HG03354 (cell line): ENCODE results near the gene ERBB2.
"Not testable (repeated sequence)": the region's sequence is repeated elsewhere in the genome, so short reads cannot be mapped to it uniquely, and the experiment has no call there.

Source experiments
- ATAC-seq: cut with Tn5 transposase; IDR thresholded peaks from one replicate; pipeline ENCODE4 v1.9.1; 2021; ENCODE audit warnings: mild to moderate bottlenecking; ENCODE audit not compliant: unreplicated experiment, poor library complexity, severe bottlenecking

Gene ERBB2

GRCh38 chr17:39716879-39717536 is 17.1 kb downstream of the ERBB2 start:
- no peak for ATAC-seq

DNA sequence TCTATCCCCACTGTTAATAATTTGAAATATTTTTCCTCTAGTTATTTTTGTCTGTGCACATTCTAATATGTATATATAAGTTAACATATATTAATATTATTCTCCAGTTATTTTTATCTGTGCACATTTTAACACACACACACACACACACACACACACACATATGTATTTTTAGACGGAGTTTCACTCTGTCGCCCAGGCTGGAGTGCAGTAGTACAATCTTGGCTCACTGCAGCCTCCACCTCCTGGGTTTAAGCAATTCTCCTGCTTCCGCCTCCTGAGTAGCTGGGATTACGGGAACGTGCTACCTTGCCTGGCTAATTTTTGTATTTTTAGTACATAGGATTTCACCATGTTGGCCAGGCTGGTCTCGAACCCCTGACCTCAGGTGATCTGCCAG is 17.8 kb downstream of the ERBB2 start:
- ATAC-seq = no peak

DNA sequence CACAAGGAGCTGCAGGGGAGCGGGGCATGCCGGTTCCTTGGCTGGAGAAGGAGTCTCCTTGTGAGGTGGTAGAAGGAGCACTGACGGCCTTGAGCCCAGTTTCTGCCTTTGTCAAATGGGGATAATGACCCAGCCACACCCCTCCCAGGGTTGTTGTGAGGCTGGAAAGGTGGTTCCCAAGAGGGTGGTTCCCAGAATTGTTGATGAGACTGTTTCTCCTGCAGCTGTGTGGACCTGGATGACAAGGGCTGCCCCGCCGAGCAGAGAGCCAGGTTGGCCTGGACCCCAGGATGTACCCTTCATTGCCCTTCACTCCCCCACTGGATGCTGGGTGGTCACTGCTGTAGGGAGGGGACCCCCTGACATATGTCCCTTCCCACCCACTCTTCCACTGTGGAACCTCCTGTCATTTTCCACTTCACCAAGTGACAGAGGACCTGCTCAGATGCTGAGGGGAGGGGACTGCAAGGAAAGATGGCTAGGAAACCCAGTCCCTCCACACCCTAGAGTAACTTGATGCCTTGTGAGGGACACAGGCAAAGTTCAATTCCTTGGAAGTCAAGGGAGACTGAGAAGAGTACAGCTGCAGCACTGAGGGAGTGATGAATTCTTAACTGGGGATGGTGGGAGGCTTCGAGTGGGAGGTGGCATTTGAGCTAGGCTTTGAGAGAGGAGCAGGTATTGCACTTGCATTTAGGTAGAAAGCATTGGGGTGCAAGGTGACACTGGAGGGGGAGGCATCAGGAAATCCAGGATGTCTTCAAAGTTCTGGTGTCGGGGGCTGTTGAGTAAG is 19.9 kb downstream of the ERBB2 start:
- ATAC-seq = no peak

DNA sequence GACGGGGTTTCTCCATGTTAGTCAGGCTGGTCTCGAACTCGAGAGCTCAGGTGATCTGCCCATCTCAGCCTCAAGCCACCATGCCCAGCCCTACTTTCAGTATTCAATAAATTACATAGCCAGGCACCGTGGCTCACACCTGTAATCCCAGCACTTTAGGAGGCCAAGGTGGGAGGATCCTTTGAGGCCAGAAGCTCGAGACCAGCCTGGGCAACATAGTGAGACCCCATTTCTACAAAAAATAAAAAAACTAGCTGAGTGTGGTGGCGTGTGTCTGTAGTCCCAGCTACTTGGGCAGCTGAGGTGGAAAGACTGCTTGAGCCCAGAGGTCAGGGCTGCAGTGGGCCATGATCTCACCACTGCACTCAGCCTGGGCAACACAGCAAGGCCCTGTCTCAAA is 22.2 kb downstream of the ERBB2 start:
- no peak for ATAC-seq

DNA sequence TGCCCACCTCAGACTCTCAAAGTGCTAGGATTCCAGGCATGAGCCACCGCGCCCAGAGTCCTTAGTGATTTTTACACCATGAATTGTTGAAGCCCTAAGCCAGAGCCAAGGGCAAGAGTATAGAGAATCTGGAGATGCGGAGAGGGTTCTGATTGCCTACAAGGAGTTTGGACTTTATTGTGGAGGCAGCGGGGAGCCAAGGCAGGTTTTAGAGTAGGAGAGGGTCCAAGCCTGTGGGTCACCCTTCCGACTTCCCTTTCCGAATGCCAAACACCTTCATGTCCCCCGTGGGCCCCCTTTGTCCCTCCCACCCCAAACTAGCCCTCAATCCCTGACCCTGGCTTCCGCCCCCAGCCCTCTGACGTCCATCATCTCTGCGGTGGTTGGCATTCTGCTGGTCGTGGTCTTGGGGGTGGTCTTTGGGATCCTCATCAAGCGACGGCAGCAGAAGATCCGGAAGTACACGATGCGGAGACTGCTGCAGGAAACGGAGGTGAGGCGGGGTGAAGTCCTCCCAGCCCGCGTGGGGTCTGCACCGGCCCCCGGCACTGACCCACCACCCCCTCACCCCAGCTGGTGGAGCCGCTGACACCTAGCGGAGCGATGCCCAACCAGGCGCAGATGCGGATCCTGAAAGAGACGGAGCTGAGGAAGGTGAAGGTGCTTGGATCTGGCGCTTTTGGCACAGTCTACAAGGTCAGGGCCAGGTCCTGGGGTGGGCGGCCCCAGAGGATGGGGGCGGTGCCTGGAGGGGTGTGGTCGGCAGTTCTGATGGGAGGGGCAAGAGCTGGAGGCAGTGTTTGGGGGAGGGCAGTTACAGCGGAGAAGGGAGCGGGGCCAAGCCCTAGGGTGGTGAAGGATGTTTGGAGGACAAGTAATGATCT is 23.3 kb downstream of the ERBB2 start:
- ATAC-seq = no peak

- ATAC-seq = no peak
Observed at GRCh38 chr17:39724731-39725130, 24.9 kb downstream of the ERBB2 start.

DNA sequence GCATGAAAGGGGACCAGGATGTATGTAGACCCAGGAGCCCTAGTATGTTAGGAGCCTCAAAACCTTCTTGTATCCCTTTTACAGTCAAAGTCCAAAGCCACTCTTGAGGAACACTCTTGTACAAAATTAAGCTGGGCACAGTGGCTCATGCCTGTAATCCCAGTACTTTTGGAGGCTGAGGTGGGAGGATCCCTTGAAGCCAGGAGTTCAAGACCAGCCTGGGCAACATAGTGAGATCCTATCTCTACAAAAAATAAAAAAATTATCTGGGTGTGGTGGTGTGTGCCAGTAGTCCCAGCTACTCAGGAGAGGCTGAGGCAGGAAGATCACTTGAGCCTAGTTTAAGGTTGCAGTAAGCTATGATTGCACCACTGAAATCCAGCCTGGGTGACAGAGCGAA is 26.1 kb downstream of the ERBB2 start:
- ATAC-seq = not testable (repeated sequence)

GRCh38 chr17:39726617-39727016 is 26.8 kb downstream of the ERBB2 start:
- no peak for ATAC-seq

- no peak for ATAC-seq
Observed at GRCh38 chr17:39727556-39727955, 27.7 kb downstream of the ERBB2 start.

DNA sequence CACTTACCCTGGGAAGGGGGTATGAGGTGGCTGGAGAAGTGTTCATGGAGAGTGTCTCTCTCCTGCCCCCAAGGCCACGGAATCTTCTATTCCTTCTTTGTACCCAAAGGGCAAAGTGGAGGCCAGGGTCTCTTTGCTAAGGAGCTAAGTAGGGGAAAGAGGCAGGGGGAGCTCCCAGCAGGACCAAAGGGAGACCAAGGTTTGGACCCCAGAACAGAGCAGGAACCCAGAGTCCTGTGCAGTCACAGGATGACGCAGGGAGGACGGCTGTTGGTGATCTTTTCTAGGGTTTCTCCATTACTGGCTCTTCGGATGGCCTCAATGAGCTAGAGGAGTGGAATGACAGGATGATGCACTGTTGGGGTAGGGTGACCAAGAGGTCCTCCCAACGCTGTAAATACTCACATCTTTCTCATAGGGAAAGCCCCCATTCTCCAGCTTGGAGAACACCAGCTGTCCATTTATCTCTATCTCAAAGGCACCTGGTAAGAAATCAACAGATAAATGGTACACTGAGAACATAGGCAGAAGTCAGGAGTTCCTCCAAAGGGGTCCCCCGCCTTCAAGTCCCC is 29.5 kb downstream of the ERBB2 start:
- no peak for ATAC-seq

- ATAC-seq = peak; percentile 88
Observed at GRCh38 chr17:39730095-39730921, 30.4 kb downstream of the ERBB2 start, which contains the start of gene MIEN1. TSS of gene MIEN1 (minus strand) at chr17:39730532. CDS start at chr17:39730495, 37 bp downstream.

DNA sequence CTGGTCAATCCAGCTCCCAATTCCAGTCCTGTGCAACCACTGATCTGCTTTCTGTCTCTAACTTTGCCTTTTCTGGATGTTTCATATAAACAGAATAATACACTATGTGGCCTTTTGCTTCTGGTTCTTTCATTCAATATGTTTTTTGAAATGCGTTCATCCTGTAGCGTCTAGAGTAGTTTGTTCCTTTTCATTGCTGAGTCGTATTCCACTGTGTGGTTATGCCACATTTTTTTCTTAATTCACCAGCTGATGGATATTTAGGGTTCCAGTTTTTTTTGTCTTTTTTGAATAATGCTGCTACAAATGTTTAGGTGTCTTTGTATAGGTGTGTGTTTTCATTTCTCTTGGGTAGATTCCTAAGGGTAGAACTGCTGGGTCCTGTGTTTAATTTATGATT is 32.7 kb downstream of the ERBB2 start:
- ATAC-seq = no peak

DNA sequence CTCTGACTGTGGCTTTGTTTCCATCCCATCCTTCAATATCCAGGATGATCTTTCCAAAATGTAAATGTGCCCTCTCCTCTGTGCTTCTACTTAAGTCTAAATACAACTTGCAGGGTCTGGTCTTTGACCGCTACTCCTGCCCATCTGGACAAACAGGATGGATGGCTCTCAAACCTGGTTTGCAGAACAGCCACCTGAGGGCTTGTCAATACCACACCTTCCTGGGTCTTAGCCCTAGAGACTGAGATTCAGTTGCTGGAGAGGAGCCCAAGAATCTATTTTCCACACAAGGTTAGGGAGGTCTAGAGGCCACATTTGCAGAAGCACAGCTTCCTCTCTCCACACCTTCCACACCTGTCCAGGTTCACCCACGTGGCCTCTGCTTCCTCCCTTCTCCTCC is 36.0 kb downstream of the ERBB2 start:
- ATAC-seq = no peak

DNA sequence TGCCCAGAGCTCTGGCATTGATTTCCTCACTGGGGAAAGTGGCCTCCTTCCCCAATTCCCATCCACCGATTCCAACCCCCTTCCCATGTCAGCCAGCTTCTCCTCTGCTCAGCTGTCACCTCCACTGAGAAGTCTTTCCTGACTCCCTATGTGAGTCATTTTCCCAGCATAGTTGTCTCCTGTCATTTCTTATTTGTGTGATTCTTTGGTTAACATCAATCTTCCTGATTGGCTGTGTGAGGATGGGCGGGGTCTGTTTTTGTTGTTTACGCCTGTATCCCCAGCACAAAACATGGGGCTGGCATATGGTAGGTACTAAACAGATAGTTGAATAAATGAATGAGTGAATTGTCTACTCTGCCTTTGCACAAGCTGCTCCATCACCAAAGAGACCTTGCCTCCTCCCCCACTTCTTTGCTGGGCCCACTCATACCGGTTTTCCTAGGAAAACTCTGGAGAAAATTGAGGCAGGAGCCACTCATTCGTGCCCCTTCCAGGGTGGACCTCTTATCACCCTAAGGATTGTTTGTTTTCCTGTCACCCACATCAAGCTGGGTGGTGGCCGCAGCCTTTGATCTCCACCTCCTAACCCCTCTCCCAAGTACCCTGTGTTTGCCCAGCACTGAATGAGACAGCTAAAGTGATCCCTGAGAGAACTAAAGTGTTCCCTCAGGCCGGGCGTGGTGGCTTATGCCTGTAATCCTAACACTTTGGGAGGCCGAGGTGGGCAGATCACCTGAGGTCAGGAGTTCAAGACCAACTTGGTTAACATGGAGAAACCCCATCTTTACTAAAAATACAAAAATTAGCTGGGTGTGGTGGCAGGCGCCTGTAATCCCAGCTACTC is 36.7 kb downstream of the ERBB2 start:
- ATAC-seq = no peak

- no peak for ATAC-seq
Observed at GRCh38 chr17:39737206-39737759, 37.4 kb downstream of the ERBB2 start.

DNA sequence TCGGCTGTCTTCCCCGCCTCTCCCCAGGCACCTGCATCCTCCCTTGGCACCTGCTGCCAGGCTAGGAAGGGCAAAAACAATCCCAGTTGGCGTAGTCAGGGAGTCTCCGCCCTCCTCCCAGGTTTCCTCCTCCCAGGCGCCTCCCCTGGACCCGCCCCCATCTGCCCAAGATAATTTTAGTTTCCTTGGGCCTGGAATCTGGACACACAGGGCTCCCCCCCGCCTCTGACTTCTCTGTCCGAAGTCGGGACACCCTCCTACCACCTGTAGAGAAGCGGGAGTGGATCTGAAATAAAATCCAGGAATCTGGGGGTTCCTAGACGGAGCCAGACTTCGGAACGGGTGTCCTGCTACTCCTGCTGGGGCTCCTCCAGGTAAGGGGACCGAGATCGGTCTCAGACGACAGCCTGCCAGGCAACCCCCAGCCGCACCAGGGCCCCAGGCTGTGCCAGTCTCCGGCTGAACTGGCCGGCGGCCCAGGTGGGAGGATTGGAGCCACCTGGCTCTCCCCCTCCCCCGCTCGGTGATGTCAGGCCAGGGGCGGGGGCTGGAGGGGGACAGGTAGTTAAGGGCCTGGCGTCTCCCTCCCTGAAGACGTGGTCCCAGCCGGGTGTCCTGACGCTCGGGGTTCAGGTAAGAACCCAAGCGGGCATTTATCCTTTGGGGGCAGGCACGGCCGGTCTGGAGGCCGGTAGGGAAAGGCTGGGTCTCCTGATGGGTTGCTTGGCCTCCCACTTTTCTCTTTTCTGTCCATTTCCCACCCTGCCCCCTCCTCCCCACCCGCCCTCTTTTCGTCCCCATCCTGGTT is 38.1 kb downstream of the ERBB2 start, which contains the start of gene GRB7:
Gene GRB7, plus strand, starts transcription at position 179 of the 808 bp plus-strand sequence. CDS start 4,364 bp downstream, outside the sequence.
- no peak for ATAC-seq

GRCh38 chr17:39738568-39738901 is 38.7 kb downstream of the ERBB2 start:
- no peak for ATAC-seq
